HEK293 (cell line): Measurements from ENCODE around the gene TNS1.

ENCODE experiments used
- BCL11A ChIP-seq: fragments of 450-650 bp; formaldehyde crosslinking; IDR thresholded peaks from 2 replicates; pipeline ENCODE4 v1.5.1; 2016; ENCODE audit warnings: low read depth, missing biosample characterization, missing genetic modification characterization
- CTCF ChIP-seq: fragments of 450-650 bp; formaldehyde crosslinking; IDR thresholded peaks from 2 replicates; pipeline ENCODE4 v1.5.1; 2016; ENCODE audit warnings: missing biosample characterization, missing genetic modification characterization
- ELK4 ChIP-seq: IDR thresholded peaks from 2 replicates; pipeline ENCODE4 v1.6.1; 2011; ENCODE audit warnings: mild to moderate bottlenecking, low read depth, low read length, borderline replicate concordance
- PRDM1 ChIP-seq: fragments of 450-650 bp; formaldehyde crosslinking; IDR thresholded peaks from 2 replicates; pipeline ENCODE4; 2016; ENCODE audit warnings: missing biosample characterization, missing genetic modification characterization
- REST ChIP-seq: fragments of 450-650 bp; formaldehyde crosslinking; IDR thresholded peaks from 2 replicates; pipeline ENCODE4 v1.5.1; 2016; ENCODE audit warnings: missing biosample characterization, missing genetic modification characterization
- YY1 ChIP-seq: fragments of 450-650 bp; formaldehyde crosslinking; IDR thresholded peaks from 2 replicates; pipeline ENCODE4 v1.5.1; 2018; ENCODE audit warnings: missing biosample characterization, missing genetic modification characterization
- ZFP37 ChIP-seq: fragments of 450-650 bp; formaldehyde crosslinking; IDR thresholded peaks from 2 replicates; pipeline ENCODE4 v1.5.1; 2016; ENCODE audit warnings: missing biosample characterization, missing genetic modification characterization
- ZNF16 ChIP-seq: fragments of 450-650 bp; formaldehyde crosslinking; IDR thresholded peaks from 2 replicates; pipeline ENCODE4 v1.5.1; 2016; ENCODE audit warnings: low read depth, missing biosample characterization, missing genetic modification characterization
- ZNF629 ChIP-seq: fragments of 450-650 bp; formaldehyde crosslinking; IDR thresholded peaks from 2 replicates; pipeline ENCODE4 v1.5.1; 2017; ENCODE audit warnings: missing biosample characterization, missing genetic modification characterization
- ZNF707 ChIP-seq: fragments of 450-650 bp; formaldehyde crosslinking; IDR thresholded peaks from 2 replicates; pipeline ENCODE4 v1.5.1; 2016; ENCODE audit warnings: missing biosample characterization, missing genetic modification characterization
- ZSCAN30 ChIP-seq: fragments of 450-650 bp; IDR thresholded peaks from 2 replicates; pipeline ENCODE4 v1.5.1; 2018; ENCODE audit warnings: missing biosample characterization, mild to moderate bottlenecking, missing genetic modification characterization, moderate library complexity
- TF ChIP-seq, protein P1 (sequence below): sonication (generic); formaldehyde crosslinking; IDR thresholded peaks from 2 replicates; pipeline ENCODE4 v1.8.1; 2022; ENCODE audit warnings: mild to moderate bottlenecking, moderate library complexity, missing genetic modification reagents
- TF ChIP-seq, protein P2 (sequence below): fragments of 450-650 bp; formaldehyde crosslinking; IDR thresholded peaks from 2 replicates; pipeline ENCODE4 v1.5.1; 2016; ENCODE audit warnings: missing biosample characterization, missing genetic modification characterization

- TF ChIP-seq ZFP37 (tag by site-specific recombination) (no peak), ZNF629 (tag by site-specific recombination) (no peak), CTCF (tag by site-specific recombination) (no peak), REST (tag by site-specific recombination) (no peak), YY1 (tag by site-specific recombination) (no peak), PRDM1 (tag by site-specific recombination) (no peak), ZSCAN30 (no peak), ZNF707 (tag by site-specific recombination) (no peak), ZNF16 (tag by site-specific recombination) (no peak), ELK4 (no peak), BCL11A (no peak)
- TF ChIP-seq, protein P1, sequence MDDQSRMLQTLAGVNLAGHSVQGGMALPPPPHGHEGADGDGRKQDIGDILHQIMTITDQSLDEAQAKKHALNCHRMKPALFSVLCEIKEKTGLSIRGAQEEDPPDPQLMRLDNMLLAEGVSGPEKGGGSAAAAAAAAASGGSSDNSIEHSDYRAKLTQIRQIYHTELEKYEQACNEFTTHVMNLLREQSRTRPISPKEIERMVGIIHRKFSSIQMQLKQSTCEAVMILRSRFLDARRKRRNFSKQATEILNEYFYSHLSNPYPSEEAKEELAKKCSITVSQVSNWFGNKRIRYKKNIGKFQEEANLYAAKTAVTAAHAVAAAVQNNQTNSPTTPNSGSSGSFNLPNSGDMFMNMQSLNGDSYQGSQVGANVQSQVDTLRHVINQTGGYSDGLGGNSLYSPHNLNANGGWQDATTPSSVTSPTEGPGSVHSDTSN = no peak
- TF ChIP-seq, protein P2, sequence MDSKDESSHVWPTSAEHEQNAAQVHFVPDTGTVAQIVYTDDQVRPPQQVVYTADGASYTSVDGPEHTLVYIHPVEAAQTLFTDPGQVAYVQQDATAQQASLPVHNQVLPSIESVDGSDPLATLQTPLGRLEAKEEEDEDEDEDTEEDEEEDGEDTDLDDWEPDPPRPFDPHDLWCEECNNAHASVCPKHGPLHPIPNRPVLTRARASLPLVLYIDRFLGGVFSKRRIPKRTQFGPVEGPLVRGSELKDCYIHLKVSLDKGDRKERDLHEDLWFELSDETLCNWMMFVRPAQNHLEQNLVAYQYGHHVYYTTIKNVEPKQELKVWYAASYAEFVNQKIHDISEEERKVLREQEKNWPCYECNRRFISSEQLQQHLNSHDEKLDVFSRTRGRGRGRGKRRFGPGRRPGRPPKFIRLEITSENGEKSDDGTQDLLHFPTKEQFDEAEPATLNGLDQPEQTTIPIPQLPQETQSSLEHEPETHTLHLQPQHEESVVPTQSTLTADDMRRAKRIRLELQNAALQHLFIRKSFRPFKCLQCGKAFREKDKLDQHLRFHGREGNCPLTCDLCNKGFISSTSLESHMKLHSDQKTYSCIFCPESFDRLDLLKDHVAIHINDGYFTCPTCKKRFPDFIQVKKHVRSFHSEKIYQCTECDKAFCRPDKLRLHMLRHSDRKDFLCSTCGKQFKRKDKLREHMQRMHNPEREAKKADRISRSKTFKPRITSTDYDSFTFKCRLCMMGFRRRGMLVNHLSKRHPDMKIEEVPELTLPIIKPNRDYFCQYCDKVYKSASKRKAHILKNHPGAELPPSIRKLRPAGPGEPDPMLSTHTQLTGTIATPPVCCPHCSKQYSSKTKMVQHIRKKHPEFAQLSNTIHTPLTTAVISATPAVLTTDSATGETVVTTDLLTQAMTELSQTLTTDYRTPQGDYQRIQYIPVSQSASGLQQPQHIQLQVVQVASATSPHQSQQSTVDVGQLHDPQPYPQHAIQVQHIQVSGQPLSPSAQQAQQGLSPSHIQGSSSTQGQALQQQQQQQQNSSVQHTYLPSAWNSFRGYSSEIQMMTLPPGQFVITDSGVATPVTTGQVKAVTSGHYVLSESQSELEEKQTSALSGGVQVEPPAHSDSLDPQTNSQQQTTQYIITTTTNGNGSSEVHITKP (tag by site-specific recombination) = no peak
These were observed 60.7 kb downstream of the TNS1 start for GRCh38 chr2:217941886-217942728.
